Dendritic cell treated with granulocyte-macrophage colony-stimulating factor and Interleukin-4, amounts not matched to agents 40 ng/mL and 50 ng/mL, for 4 days (primary cell): ENCODE data around the gene KIAA0408.
"Not testable (repeated sequence)": the region's sequence is repeated elsewhere in the genome, so short reads cannot be mapped to it uniquely, and the experiment has no call there.

ENCODE experiments used
- H3K27ac Mint-ChIP-seq: one replicate; pipeline ENCODE4 v1.8.0; 2022; ENCODE audit warnings: mild to moderate bottlenecking, mixed read lengths
- H3K27me3 Mint-ChIP-seq: one replicate; pipeline ENCODE4 v1.8.0; 2022; ENCODE audit warnings: mild to moderate bottlenecking, mixed read lengths
- H3K36me3 Mint-ChIP-seq: one replicate; pipeline ENCODE4 v1.8.0; 2022; ENCODE audit warnings: low read depth, mixed read lengths
- H3K4me1 Mint-ChIP-seq: one replicate; pipeline ENCODE4 v1.8.0; 2022; ENCODE audit warnings: low read depth, mixed read lengths
- H3K4me3 Mint-ChIP-seq: one replicate; pipeline ENCODE4 v1.8.0; 2022; ENCODE audit warnings: mild to moderate bottlenecking, moderate library complexity, mixed read lengths
- H3K9me3 Mint-ChIP-seq: one replicate; pipeline ENCODE4 v1.8.0; 2022; ENCODE audit warnings: mixed read lengths
- intact Hi-C: fragments of 100-400 bp; cut with micrococcal nuclease; formaldehyde crosslinking; loops from one replicate; pipeline ENCODE4 v1.15.0; 2022

The KIAA0408 gene

DNA sequence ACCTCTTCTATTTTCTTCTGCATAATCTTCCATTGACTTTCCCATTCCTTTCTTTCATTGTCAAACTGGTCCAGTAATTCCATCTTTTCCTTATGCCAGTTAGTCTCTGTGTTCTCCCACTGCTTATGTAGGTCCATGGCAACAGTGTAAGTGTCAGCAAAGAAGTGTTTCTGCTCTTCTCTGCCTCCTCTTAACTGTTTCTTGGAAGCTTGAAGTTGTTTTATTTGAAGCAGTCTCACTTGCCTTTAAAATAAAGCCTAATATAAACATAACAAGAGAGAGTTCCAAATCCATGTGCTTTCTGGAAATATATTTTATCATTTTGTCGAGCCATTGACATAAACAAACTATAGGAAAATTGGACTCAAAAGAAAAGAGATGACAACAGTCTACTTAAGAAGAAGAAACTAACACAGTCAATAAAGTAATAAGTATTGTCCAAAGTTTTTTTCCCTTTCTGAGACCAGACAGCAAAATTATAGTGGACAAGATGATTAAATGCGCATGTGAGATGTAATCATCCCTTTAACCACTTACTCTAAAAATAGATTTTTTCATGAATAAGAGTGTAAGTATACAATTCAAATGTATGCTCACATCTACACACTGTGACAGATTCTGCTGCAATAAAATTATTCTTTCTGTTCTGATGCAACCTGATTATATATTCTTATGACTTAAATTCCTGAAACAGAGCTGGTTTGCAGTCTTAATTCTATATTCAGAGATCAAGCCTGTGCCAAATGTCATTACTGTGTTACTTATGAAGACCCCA, 5.2 kb downstream of the KIAA0408 start:
- intact Hi-C loops, result no loop called here
- Mint-ChIP-seq H3K9me3 (no peaks in the 10 kb centered on the region), H3K36me3 (no peaks in the 10 kb centered on the region), H3K27me3 (no peaks in the 10 kb centered on the region), H3K4me3 (no peak overlapping the region), H3K27ac (no peak overlapping the region), H3K4me1 (peaks cover 18% of the 10 kb centered on the region)

GRCh38 chr6:127452803-127453202, 6.4 kb downstream of the KIAA0408 start:
- Mint-ChIP-seq H3K4me1 (peaks cover 12% of the 10 kb centered on the region), H3K4me3 (no peak overlapping the region), H3K27me3 (no peaks in the 10 kb centered on the region), H3K36me3 (no peaks in the 10 kb centered on the region), H3K9me3 (no peaks in the 10 kb centered on the region), H3K27ac (no peak overlapping the region)
- intact Hi-C loops, result no loop called here

DNA sequence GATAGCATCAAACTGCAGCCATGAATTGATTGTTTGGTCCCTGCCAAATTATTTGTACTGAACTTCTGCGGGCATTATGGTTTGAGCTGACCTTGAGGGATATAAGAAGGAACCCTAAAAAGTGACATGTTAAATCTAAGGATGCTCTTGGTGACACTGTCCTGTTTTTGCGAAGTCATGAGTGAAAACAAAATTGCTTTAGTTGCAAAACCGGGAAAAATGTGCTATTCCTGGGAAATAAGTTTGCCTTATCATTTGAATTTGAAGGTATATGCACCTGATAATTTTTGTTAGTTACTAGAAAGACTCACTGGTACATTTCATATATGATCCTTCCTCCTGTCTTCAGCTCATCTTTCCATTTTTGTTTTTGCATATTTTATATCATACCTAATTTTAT, 7.8 kb downstream of the KIAA0408 start:
- no peak overlapping the region for H3K4me3 Mint-ChIP-seq
- no peaks in the 10 kb centered on the region for H3K27me3 Mint-ChIP-seq

GRCh38 chr6:127447780-127448179, 11.4 kb downstream of the KIAA0408 start:
- intact Hi-C loops, result no loop called here
- no peaks in the 10 kb centered on the region for H3K36me3 Mint-ChIP-seq
- H3K9me3 Mint-ChIP-seq, result no peaks in the 10 kb centered on the region
- no peaks in the 10 kb centered on the region for H3K27me3 Mint-ChIP-seq
- H3K4me1 Mint-ChIP-seq, result no peaks in the 10 kb centered on the region
- H3K4me3 Mint-ChIP-seq, result no peak overlapping the region
- H3K27ac Mint-ChIP-seq, result no peak overlapping the region

More for the DNA sequence above, 7.8 kb downstream of the KIAA0408 start:
- Mint-ChIP-seq H3K36me3 (no peaks in the 10 kb centered on the region), H3K9me3 (no peaks in the 10 kb centered on the region), H3K4me1 (no peaks in the 10 kb centered on the region), H3K27ac (no peak overlapping the region)
- intact Hi-C loops, result no loop called here

GRCh38 chr6:127446356-127446755, 12.8 kb downstream of the KIAA0408 start:
- Mint-ChIP-seq H3K36me3 (no peaks in the 10 kb centered on the region), H3K27ac (no peak overlapping the region), H3K27me3 (no peaks in the 10 kb centered on the region), H3K4me3 (no peak overlapping the region), H3K9me3 (no peaks in the 10 kb centered on the region), H3K4me1 (no peaks in the 10 kb centered on the region)
- intact Hi-C loops, result no loop called here

GRCh38 chr6:127441881-127442280, 17.3 kb downstream of the KIAA0408 start:
- no peaks in the 10 kb centered on the region for H3K27me3 Mint-ChIP-seq
- intact Hi-C loops, result no loop called here
- no peak overlapping the region for H3K27ac Mint-ChIP-seq

GRCh38 chr6:127439718-127440117, 19.5 kb downstream of the KIAA0408 start:
- H3K36me3 Mint-ChIP-seq, result no peaks in the 10 kb centered on the region
- no peak overlapping the region for H3K4me3 Mint-ChIP-seq
- no peak overlapping the region for H3K27ac Mint-ChIP-seq
- no peaks in the 10 kb centered on the region for H3K9me3 Mint-ChIP-seq
- intact Hi-C loops, result no loop called here
- H3K4me1 Mint-ChIP-seq, result no peaks in the 10 kb centered on the region
- H3K27me3 Mint-ChIP-seq, result no peaks in the 10 kb centered on the region

More at GRCh38 chr6:127441881-127442280, 17.3 kb downstream of the KIAA0408 start:
- Mint-ChIP-seq H3K4me3 (no peak overlapping the region), H3K36me3 (no peaks in the 10 kb centered on the region), H3K9me3 (no peaks in the 10 kb centered on the region), H3K4me1 (no peaks in the 10 kb centered on the region)

- Mint-ChIP-seq H3K9me3 (no peaks in the 10 kb centered on the region), H3K4me3 (no peak overlapping the region), H3K36me3 (no peaks in the 10 kb centered on the region), H3K27me3 (no peaks in the 10 kb centered on the region), H3K4me1 (no peaks in the 10 kb centered on the region), H3K27ac (no peak overlapping the region)
- intact Hi-C loops, result no loop called here
These were observed 22.5 kb downstream of the KIAA0408 start for GRCh38 chr6:127436578-127437110.

- Mint-ChIP-seq H3K27ac (no peak overlapping the region), H3K27me3 (no peaks in the 10 kb centered on the region), H3K4me1 (no peaks in the 10 kb centered on the region)
These were observed 23.5 kb downstream of the KIAA0408 start for GRCh38 chr6:127435626-127436220.

GRCh38 chr6:127434651-127435050, 24.5 kb downstream of the KIAA0408 start:
- no peaks in the 10 kb centered on the region for H3K27me3 Mint-ChIP-seq
- H3K4me3 Mint-ChIP-seq, result no peak overlapping the region
- no peaks in the 10 kb centered on the region for H3K36me3 Mint-ChIP-seq
- H3K9me3 Mint-ChIP-seq, result no peaks in the 10 kb centered on the region
- intact Hi-C loops, result no loop called here
- no peaks in the 10 kb centered on the region for H3K4me1 Mint-ChIP-seq
- no peak overlapping the region for H3K27ac Mint-ChIP-seq

More at GRCh38 chr6:127435626-127436220, 23.5 kb downstream of the KIAA0408 start:
- intact Hi-C loops, result no loop called here
- Mint-ChIP-seq H3K4me3 (no peak overlapping the region), H3K36me3 (no peaks in the 10 kb centered on the region), H3K9me3 (no peaks in the 10 kb centered on the region)

DNA sequence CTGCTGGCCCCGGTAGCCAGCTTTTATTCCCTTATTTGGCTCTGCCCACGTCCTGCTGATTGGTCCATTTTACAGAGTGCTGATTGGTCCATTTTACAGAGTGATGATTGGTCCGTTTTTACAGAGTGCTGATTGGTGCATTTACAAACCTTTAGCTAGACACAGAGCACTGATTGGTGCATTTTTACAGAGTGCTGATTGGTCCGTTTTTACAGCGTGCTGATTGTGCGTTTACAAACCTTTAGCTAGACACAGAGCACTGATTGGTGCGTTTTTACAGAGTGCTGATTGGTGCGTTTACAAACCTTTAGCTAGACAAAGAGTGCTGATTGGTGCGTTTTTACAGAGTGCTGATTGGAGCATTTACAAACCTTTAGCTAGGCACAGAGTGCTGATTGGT, 30.6 kb downstream of the KIAA0408 start:
- H3K36me3 Mint-ChIP-seq, H3K4me1 Mint-ChIP-seq, H3K27me3 Mint-ChIP-seq, H3K27ac Mint-ChIP-seq, intact Hi-C loops, H3K4me3 Mint-ChIP-seq: not testable (repeated sequence)
- H3K9me3 Mint-ChIP-seq, result peaks cover 13% of the 10 kb centered on the region

GRCh38 chr6:127423921-127424320, 35.3 kb downstream of the KIAA0408 start:
- intact Hi-C loops, result no loop called here
- no peaks in the 10 kb centered on the region for H3K36me3 Mint-ChIP-seq
- H3K4me3 Mint-ChIP-seq, result no peak overlapping the region

GRCh38 chr6:127421164-127421563, 38.0 kb downstream of the KIAA0408 start:
- H3K4me3 Mint-ChIP-seq, H3K9me3 Mint-ChIP-seq, H3K27ac Mint-ChIP-seq, intact Hi-C loops, H3K36me3 Mint-ChIP-seq, H3K27me3 Mint-ChIP-seq: not testable (repeated sequence)
- peaks cover 12% of the 10 kb centered on the region for H3K4me1 Mint-ChIP-seq

More at GRCh38 chr6:127423921-127424320, 35.3 kb downstream of the KIAA0408 start:
- H3K27ac Mint-ChIP-seq, result peak overlapping the region; percentile 34
- no peaks in the 10 kb centered on the region for H3K27me3 Mint-ChIP-seq
- peaks cover 11% of the 10 kb centered on the region for H3K9me3 Mint-ChIP-seq
- H3K4me1 Mint-ChIP-seq, result peaks cover 12% of the 10 kb centered on the region

DNA sequence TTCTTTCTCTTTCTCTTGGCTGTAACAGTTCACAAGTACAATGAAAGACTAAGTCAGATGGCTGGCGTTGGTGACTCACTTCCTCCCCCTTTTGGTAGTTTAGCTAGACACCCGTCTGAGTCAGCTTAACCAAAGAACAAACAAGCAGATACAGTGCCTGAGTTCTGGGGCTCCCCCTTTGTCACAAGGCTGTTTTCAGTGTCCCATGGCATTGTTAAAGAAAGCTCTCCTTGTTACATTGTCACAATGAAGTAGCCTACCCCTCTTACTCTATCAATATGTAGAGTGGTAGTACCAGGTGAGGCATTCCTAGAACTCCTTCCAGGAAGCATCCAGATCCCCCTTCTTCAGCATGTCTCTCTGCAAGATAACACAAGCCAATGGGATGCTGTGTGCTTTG, 38.6 kb downstream of the KIAA0408 start:
- intact Hi-C loops, result loop anchor here (1.0 kb wide), 1 partner anchor 118 kb away; no protein-coding TSS in a partner anchor
- Mint-ChIP-seq H3K36me3 (no peaks in the 10 kb centered on the region), H3K27me3 (no peaks in the 10 kb centered on the region), H3K9me3 (no peaks in the 10 kb centered on the region), H3K4me3 (no peak overlapping the region), H3K27ac (no peak overlapping the region), H3K4me1 (peaks cover 12% of the 10 kb centered on the region)
